NCI-H2107 treated with DMSO at 0.1 percent for 48 hours (cell line): ENCODE measurements around the gene SFXN5.
A peak's percentile ranks its signal among the peaks of the same experiment; 100 is the strongest.
"Not testable (repeated sequence)": the region's sequence is repeated elsewhere in the genome, so short reads cannot be mapped to it uniquely, and the experiment has no call there.

Experiments used
- DNase-seq: peaks from one replicate; lab custom pipeline; 2025; ENCODE audit not compliant: unreplicated experiment; lab: John Stamatoyannopoulos, UW

Gene SFXN5

GRCh38 chr2:73071360-73072128, at the start of gene SFXN5:
SFXN5 (minus strand) TSS chr2:73071712; CDS start chr2:73071705, 7 bp downstream.
- DNase-seq = peak; percentile 78

GRCh38 chr2:73119611-73120239, 48.2 kb upstream of the SFXN5 start:
- DNase-seq = not testable (repeated sequence)

- no peak for DNase-seq
Measured at GRCh38 chr2:73117441-73117840, 45.9 kb upstream of the SFXN5 start.

GRCh38 chr2:73116182-73116960, 44.9 kb upstream of the SFXN5 start:
- no peak for DNase-seq

- no peak for DNase-seq
Measured at GRCh38 chr2:73114273-73114867, 42.9 kb upstream of the SFXN5 start.

- peak; percentile 19 for DNase-seq
Measured at GRCh38 chr2:73112913-73113854, 41.7 kb upstream of the SFXN5 start, which contains the start of gene RAB11FIP5. RAB11FIP5 (minus strand) TSS chr2:73112948; CDS start chr2:73112777, 171 bp downstream.

GRCh38 chr2:73112026-73112912, 40.8 kb upstream of the SFXN5 start:
- no peak for DNase-seq

GRCh38 chr2:73111073-73112025, 39.8 kb upstream of the SFXN5 start:
- DNase-seq = no peak

- no peak for DNase-seq
Measured at GRCh38 chr2:73110168-73111072, 38.9 kb upstream of the SFXN5 start.

GRCh38 chr2:73109431-73110167, 38.1 kb upstream of the SFXN5 start:
- DNase-seq = no peak

GRCh38 chr2:73107211-73107926, 35.9 kb upstream of the SFXN5 start:
- no peak for DNase-seq

- DNase-seq = no peak
Measured at GRCh38 chr2:73106791-73107190, 35.3 kb upstream of the SFXN5 start.

GRCh38 chr2:73105511-73105971, 34.0 kb upstream of the SFXN5 start:
- DNase-seq = no peak

- DNase-seq = no peak
Measured at GRCh38 chr2:73104933-73105332, 33.4 kb upstream of the SFXN5 start.

GRCh38 chr2:73103018-73103542, 31.6 kb upstream of the SFXN5 start:
- no peak for DNase-seq
